Pancreas (tissue), 10 donors: ENCODE measurements around the gene MRPS5. TPM values are rescaled to one million over a fixed set of nuclear protein-coding genes. Genes with fewer than 3 reads are reported as not detected.

Source experiments
- ATAC-seq, 4 donors: fragments of 200-7000 bp; cut with Tn5 transposase; one replicate each; pipeline versions ENCODE4 v1.8.0 to v1.9.1; 2020; ENCODE audit warnings: mild to moderate bottlenecking in 4 of 4, moderate library complexity in 4 of 4
- DNase-seq, 6 donors: peaks; one replicate each; pipeline ENCODE4 v3.0.0-alpha.2; 2020
- FAIRE-seq: peaks from 2 replicates; lab custom pipeline; 2012; peaks lifted over from hg19 to GRCh38; lab: Jason Lieb, UNC
- H3K27ac ChIP-seq, 4 donors: fragments of 200-600 bp; sonication (generic); 1 replicate in 3 of 4; 2 replicates in 1 of 4; pipeline versions ENCODE4 v1.5.0 to v1.8.0; 2020
- H3K27me3 ChIP-seq, 4 donors: fragments of 200-600 bp; one replicate each; pipeline ENCODE4 v1.8.0; 2021
- H3K36me3 ChIP-seq, 3 donors: fragments of 200-600 bp; sonication (generic) in 1 of 3; one replicate each; pipeline versions ENCODE4 v1.5.0 to v1.8.0; 2020 to 2021
- H3K4me1 ChIP-seq, 3 donors: fragments of 200-600 bp; one replicate each; pipeline ENCODE4 v1.8.0; 2021
- H3K4me3 ChIP-seq, 4 donors: fragments of 200-600 bp; sonication (generic) in 2 of 4; one replicate each; pipeline versions ENCODE4 v1.5.0 to v1.8.0; 2020 to 2021
- H3K9me3 ChIP-seq, 4 donors: fragments of 200-600 bp; one replicate each; pipeline ENCODE4 v1.8.0; 2021
- WGBS, 2 donors: extraction: QIAGEN DNeasy Blood & Tissue Kit; methylation state at CpG; one replicate each; pipeline ENCODE4 v1.1.7; 2013; 5-methylcytosine and 5-hydroxymethylcytosine counted together
- intact Hi-C, 3 donors: fragments of 100-400 bp; cut with DNase I; formaldehyde crosslinking; loops; one replicate each; pipeline versions ENCODE4 v1.11.1 to v1.14.2; 2022
- polyA plus RNA-seq, 2 donors: library from polyadenylated mRNA; stranded (reverse); fragments of 200-250 nt; gene quantifications; one replicate each; pipeline ENCODE4 v1.2.3, GENCODE V29; 2013
- total RNA-seq, 6 donors: library from RNA; stranded (reverse); fragmentation: NEBNext Ultra II Directional in 4 of 6; extraction: Animal tissue kit (Norgen Biotek cat#: 25700) in 4 of 6; gene quantifications; one replicate each; pipeline versions ENCODE4 v1.2.1 to v1.2.4, GENCODE V29; 2021 to 2023
- TF ChIP-seq, protein P1 (sequence below), 4 donors: fragments of 200-600 bp; sonication (generic) in 3 of 4; IDR thresholded peaks; one replicate each; pipeline versions ENCODE4 v1.5.0 to v1.8.0; 2021; ENCODE audit warnings: antibody characterized with exemption in 4 of 4
- donor health status: healthy with polysubstance abuse.
- donor health status: DM: no; HTN: no; CAD: no; lungs with moderate emphysema.
- donor health status: DM: no; HTN: no; CAD: no.
- donor health status: control.
- donor health status: control.
- donor health status: Bipolar disorder and iron deficiency.
- donor health status: DM: yes; HTN: yes; CAD: no.
- donor health status: DM: no; HTN: no; CAD: no.
- donor health status: DM: no; HTN: no; CAD: no.
- donor health status: DM: yes; HTN: yes; CAD: no.

Gene MRPS5
- total and polyA plus RNA-seq, 8 donors, result 14.8 to 55.2 (median 19.9) TPM

GRCh38 chr2:95060446-95061118 is 61.0 kb downstream of the MRPS5 start:
- intact Hi-C loops, result no loop called here
- ATAC-seq (no peak), FAIRE-seq (no peak), DNase-seq (no peak)
- H3K4me1 ChIP-seq, result no peaks in the 10 kb centered on the region
- no peaks in the 10 kb centered on the region for H3K36me3 ChIP-seq
- H3K27me3 ChIP-seq, result no peaks in the 10 kb centered on the region
- TF ChIP-seq, protein P1, sequence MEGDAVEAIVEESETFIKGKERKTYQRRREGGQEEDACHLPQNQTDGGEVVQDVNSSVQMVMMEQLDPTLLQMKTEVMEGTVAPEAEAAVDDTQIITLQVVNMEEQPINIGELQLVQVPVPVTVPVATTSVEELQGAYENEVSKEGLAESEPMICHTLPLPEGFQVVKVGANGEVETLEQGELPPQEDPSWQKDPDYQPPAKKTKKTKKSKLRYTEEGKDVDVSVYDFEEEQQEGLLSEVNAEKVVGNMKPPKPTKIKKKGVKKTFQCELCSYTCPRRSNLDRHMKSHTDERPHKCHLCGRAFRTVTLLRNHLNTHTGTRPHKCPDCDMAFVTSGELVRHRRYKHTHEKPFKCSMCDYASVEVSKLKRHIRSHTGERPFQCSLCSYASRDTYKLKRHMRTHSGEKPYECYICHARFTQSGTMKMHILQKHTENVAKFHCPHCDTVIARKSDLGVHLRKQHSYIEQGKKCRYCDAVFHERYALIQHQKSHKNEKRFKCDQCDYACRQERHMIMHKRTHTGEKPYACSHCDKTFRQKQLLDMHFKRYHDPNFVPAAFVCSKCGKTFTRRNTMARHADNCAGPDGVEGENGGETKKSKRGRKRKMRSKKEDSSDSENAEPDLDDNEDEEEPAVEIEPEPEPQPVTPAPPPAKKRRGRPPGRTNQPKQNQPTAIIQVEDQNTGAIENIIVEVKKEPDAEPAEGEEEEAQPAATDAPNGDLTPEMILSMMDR (IDR thresholded peaks at IDR 0.05), result no peak
- no peak overlapping the region for H3K27ac ChIP-seq
- H3K4me3 ChIP-seq, result no peak overlapping the region
- no peaks in the 10 kb centered on the region for H3K9me3 ChIP-seq
- 72 to 79% methylated on average over 17 of the region's 17 CpGs for WGBS, 2 donors

DNA sequence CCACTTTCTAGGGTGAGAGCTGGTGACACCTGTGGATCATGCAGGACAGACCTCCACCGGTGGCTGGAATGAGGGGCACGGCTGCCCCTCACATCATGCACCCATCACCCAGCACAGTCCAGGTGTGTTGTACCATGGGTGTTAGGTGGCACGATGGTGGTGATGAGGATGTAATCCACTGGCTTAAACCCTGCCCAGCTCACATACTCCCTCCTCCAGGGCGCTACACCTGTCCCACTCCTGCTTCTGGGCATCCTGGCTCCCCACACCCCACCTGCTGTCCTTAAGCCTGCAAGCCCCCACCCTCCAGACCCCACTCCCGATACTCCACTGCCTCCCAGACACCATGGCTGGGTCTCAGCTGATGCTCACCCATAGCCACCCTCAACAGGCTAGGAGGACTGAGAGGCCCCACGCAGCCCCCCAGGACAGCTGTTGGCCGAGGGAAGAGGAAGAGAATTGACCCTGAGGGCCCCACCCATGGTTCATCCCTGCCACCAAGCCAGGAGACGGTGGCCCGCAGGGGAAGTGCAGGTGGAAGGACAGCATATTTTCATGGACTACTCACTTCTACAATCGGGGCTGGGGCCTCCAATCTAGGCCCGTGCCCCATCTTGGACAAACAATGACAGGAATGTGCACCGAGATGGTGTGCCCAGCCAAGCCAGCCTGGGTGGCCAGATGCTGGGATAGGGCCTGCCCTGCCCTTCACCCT is 61.8 kb downstream of the MRPS5 start:
- FAIRE-seq, result no peak
- Histone ChIP-seq H3K4me1 (no peaks in the 10 kb centered on the region), H3K27ac (peak overlapping the region in 3 of 4 donors; percentile 13 to 72 (median 55)), H3K27me3 (no peaks in the 10 kb centered on the region), H3K36me3 (no peaks in the 10 kb centered on the region), H3K4me3 (no peak overlapping the region), H3K9me3 (no peaks in the 10 kb centered on the region)
- TF ChIP-seq, protein P1 (IDR thresholded peaks at IDR 0.05), result no peak
- no peak for ATAC-seq
- intact Hi-C loops, result no loop called here
- 64 to 67% methylated on average over 12 of the region's 12 CpGs for WGBS, 2 donors
- no peak for DNase-seq

DNA sequence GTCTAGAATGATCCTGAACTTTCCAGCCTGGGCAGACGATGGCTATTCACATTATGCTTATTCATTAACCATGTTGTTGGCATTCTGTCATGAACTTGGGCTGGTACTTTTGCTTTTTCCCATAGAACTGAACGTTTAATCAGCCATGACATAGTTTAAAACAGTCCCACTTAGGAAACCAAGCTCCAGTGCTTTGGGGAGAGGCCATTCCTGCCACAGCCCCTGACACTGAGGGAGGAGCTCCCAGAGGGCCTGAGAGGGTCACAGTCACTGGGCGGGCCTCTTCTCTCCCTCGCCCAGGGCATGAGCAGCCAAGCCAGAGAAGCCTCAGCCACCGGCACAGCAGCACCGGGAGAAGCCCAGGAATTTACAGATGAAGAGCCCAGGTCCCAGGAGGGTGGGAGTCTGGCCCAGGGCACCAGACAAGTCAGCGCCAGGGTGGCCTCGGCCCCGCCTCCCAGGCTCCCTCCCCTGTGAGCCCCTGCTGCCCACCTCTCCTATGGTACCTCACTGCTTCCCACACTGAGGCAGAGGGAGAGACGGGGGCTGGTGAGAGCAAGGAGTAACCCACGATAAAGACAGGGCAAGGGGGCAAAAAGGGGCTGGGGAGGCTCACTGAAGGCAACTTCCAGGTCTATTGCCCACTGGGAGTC is 62.5 kb downstream of the MRPS5 start:
- peak in 2 of 6 donors; percentile 26 to 34 for DNase-seq
- FAIRE-seq, result no peak
- peak; percentile 54 to 84 (median 70) for ATAC-seq
- intact Hi-C loops, result no loop called here
- TF ChIP-seq, protein P1 (IDR thresholded peaks at IDR 0.05), result no peak
- Histone ChIP-seq H3K27me3 (no peaks in the 10 kb centered on the region), H3K9me3 (no peaks in the 10 kb centered on the region), H3K27ac (peak overlapping the region; percentile 13 to 72 (median 62)), H3K4me1 (no peaks in the 10 kb centered on the region), H3K36me3 (no peaks in the 10 kb centered on the region), H3K4me3 (no peak overlapping the region)
- 35 to 44% methylated on average over 10 to 11 of the region's 11 CpGs for WGBS, 2 donors

DNA sequence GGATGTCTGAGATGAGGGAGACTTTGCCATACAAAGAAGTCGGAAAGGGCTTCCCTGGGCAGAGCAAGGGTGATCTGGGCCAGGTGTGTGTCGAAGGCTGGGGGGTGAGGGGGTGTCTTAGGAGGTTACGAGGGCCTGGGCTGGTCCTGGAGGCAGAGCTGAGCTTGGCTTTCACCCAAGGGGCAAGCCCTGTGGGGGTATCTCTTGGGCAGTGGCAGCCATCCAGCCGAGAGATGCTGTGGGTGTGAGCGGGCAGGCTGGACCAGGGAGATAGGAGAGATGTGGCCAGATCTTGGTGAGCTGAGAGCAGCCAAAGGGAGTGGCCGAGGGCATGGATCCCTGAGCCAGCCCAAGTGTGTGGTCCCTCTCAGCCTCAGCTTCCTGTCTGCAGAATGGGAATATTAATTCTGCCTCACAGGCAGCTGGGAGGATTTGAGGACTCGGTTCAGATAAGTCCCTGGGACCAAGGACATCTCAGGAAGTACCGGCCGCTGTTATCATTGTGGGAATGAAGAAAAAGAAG is 63.1 kb downstream of the MRPS5 start:
- Histone ChIP-seq H3K27ac (peak overlapping the region in 3 of 4 donors; percentile 13 to 37 (median 31)), H3K9me3 (no peaks in the 10 kb centered on the region), H3K4me3 (no peak overlapping the region), H3K36me3 (no peaks in the 10 kb centered on the region), H3K27me3 (no peaks in the 10 kb centered on the region), H3K4me1 (no peaks in the 10 kb centered on the region)
- FAIRE-seq (no peak), DNase-seq (no peak), ATAC-seq (peak in 2 of 4 donors; percentile 11 to 39)
- TF ChIP-seq, protein P1 (IDR thresholded peaks at IDR 0.05), result no peak
- WGBS, 2 donors, result 43 to 56% methylated on average over 9 of the region's 9 CpGs
- intact Hi-C loops, result no loop called here
